Left ventricle myocardium inferior (tissue), 1 donor: Measurements from ENCODE around the gene NUP98. TPM values are rescaled to one million over a fixed set of nuclear protein-coding genes. Genes with fewer than 3 reads are reported as not detected.

Experiments used
- DNase-seq: peaks from one replicate; pipeline ENCODE4 v3.0.0-alpha.2; 2020
- H3K27ac ChIP-seq: fragments of 200-600 bp; replicated peaks from 2 replicates; pipeline ENCODE4 v1.8.0; 2021
- H3K27me3 ChIP-seq: fragments of 200-600 bp; 2 replicates; pipeline ENCODE4 v1.8.0; 2021; ENCODE audit warnings: low read depth
- H3K36me3 ChIP-seq: fragments of 200-600 bp; 2 replicates; pipeline ENCODE4 v1.8.0; 2021
- H3K4me1 ChIP-seq: fragments of 200-600 bp; 2 replicates; pipeline ENCODE4 v1.8.0; 2021
- H3K4me3 ChIP-seq: fragments of 200-600 bp; 2 replicates; pipeline ENCODE4 v1.8.0; 2021; ENCODE audit warnings: mild to moderate bottlenecking, moderate library complexity
- H3K9me3 ChIP-seq: fragments of 200-600 bp; replicated peaks from 2 replicates; pipeline ENCODE4 v1.8.0; 2021
- CTCF ChIP-seq: fragments of 200-600 bp; IDR thresholded peaks from 2 replicates; pipeline ENCODE4 v1.8.0; 2021; ENCODE audit warnings: antibody characterized with exemption, mild to moderate bottlenecking, borderline replicate concordance
- intact Hi-C: fragments of 100-400 bp; cut with micrococcal nuclease; formaldehyde crosslinking; loops from one replicate; pipeline ENCODE4 v1.11.0; 2022
- total RNA-seq: library from RNA; stranded (reverse); fragmentation: NEBNext Ultra II Directional; extraction: Animal tissue kit (Norgen Biotek cat#: 25700); gene quantifications from one replicate; pipeline ENCODE4 v1.2.1, GENCODE V29; 2021
- donor health status: DM: no; HTN: yes; CAD: no; lungs with severe emphysema.

Gene NUP98
- total RNA-seq, 1 donor from 2014 or later = 37.3 TPM

GRCh38 chr11:3667149-3668035 lies 130.0 kb downstream of the NUP98 start:
- intact Hi-C loops = no loop called here
- TF ChIP-seq CTCF = no peak
- peaks cover 45% of the 10 kb centered on the region for H3K36me3 ChIP-seq
- no peak overlapping the region for H3K27ac ChIP-seq
- H3K27me3 ChIP-seq = no peaks in the 10 kb centered on the region
- no peak for DNase-seq
- H3K4me1 ChIP-seq = peaks cover 32% of the 10 kb centered on the region
- H3K4me3 ChIP-seq = no peak overlapping the region
- no peaks in the 10 kb centered on the region for H3K9me3 ChIP-seq

GRCh38 chr11:3666023-3666530 lies 131.3 kb downstream of the NUP98 start:
- Histone ChIP-seq H3K27me3 (no peaks in the 10 kb centered on the region), H3K36me3 (peaks cover 37% of the 10 kb centered on the region), H3K9me3 (no peaks in the 10 kb centered on the region), H3K27ac (no peak overlapping the region), H3K4me1 (peaks cover 24% of the 10 kb centered on the region), H3K4me3 (no peak overlapping the region)
- intact Hi-C loops = no loop called here
- no peak for DNase-seq
- no peak for TF ChIP-seq CTCF

GRCh38 chr11:3665336-3666022 lies 131.9 kb downstream of the NUP98 start:
- TF ChIP-seq CTCF = no peak
- Histone ChIP-seq H3K36me3 (peaks cover 37% of the 10 kb centered on the region), H3K27ac (peak overlapping the region; percentile 11), H3K9me3 (no peaks in the 10 kb centered on the region), H3K27me3 (no peaks in the 10 kb centered on the region), H3K4me3 (no peak overlapping the region), H3K4me1 (peaks cover 19% of the 10 kb centered on the region)
- no peak for DNase-seq
- intact Hi-C loops = no loop called here

GRCh38 chr11:3664032-3664630 lies 133.2 kb downstream of the NUP98 start:
- no peaks in the 10 kb centered on the region for H3K9me3 ChIP-seq
- peaks cover 31% of the 10 kb centered on the region for H3K36me3 ChIP-seq
- no peak for TF ChIP-seq CTCF
- intact Hi-C loops = no loop called here
- H3K4me1 ChIP-seq = peaks cover 7% of the 10 kb centered on the region
- H3K4me3 ChIP-seq = no peak overlapping the region
- no peaks in the 10 kb centered on the region for H3K27me3 ChIP-seq
- no peak overlapping the region for H3K27ac ChIP-seq
- DNase-seq = no peak

GRCh38 chr11:3662856-3663255 lies 134.5 kb downstream of the NUP98 start:
- intact Hi-C loops = no loop called here

More at GRCh38 chr11:3662856-3663255, 134.5 kb downstream of the NUP98 start:
- Histone ChIP-seq H3K27ac (no peak overlapping the region), H3K9me3 (no peaks in the 10 kb centered on the region), H3K4me1 (peaks cover 7% of the 10 kb centered on the region), H3K27me3 (no peaks in the 10 kb centered on the region), H3K4me3 (no peak overlapping the region), H3K36me3 (peaks cover 21% of the 10 kb centered on the region)
- no peak for TF ChIP-seq CTCF
- no peak for DNase-seq
